ENCODE measurements around the gene HRH3. TPM values are rescaled to one million over a fixed set of nuclear protein-coding genes. Genes with fewer than 3 reads are reported as not detected.

HRH3 gene
- not detected in 2 replicates for total RNA-seq

GRCh38 chr20:62219992-62220665 lies at the start of gene HRH3:
HRH3 (minus strand) TSS chr20:62220278; CDS start chr20:62219970, 308 bp downstream.

GRCh38 chr20:62237801-62238568 lies 17.9 kb upstream of the HRH3 start, which contains the start of gene OSBPL2:
OSBPL2 (plus strand) TSS chr20:62238521; CDS start chr20:62256185, 17,664 bp downstream.

GRCh38 chr20:62182469-62183425 lies 37.3 kb downstream of the HRH3 start, which contains the start of gene MTG2:
MTG2 (plus strand) TSS chr20:62183028; CDS start chr20:62193421, 10,393 bp downstream.

Other genes with a start within 250 kb of the HRH3 start
- 7.1 and 17.7 TPM in 2 replicates for gene TAF4, start 154.4 kb downstream of the HRH3 start, total RNA-seq
- gene LSM14B, start 97.8 kb downstream of the HRH3 start, total RNA-seq, result 21.9 and 24.3 TPM in 2 replicates
- gene PSMA7, start 76.9 kb downstream of the HRH3 start, total RNA-seq, result 245 and 254 TPM in 2 replicates
- 3.6 and 9.2 TPM in 2 replicates for gene SS18L1, start 76.5 kb downstream of the HRH3 start, total RNA-seq
- 15.7 and 18.7 TPM in 2 replicates for gene MTG2, start 37.2 kb downstream of the HRH3 start, total RNA-seq
- 16.1 and 17.8 TPM in 2 replicates for gene OSBPL2, start 18.2 kb upstream of the HRH3 start, total RNA-seq
- gene ADRM1, start 82.7 kb upstream of the HRH3 start, total RNA-seq, result 83.4 and 101 TPM in 2 replicates
- 40.0 and 48.2 TPM in 2 replicates for gene LAMA5, start 147.0 kb upstream of the HRH3 start, total RNA-seq
- 1,397 and 2,524 TPM in 2 replicates for gene RPS21, start 166.8 kb upstream of the HRH3 start, total RNA-seq
- 3.6 TPM in 2 replicates for gene CABLES2, start 187.0 kb upstream of the HRH3 start, total RNA-seq
- not detected in 2 replicates for gene RBBP8NL, start 207.3 kb upstream of the HRH3 start, total RNA-seq